HG03159 (cell line): ENCODE data around the gene NEU3.

Experiments
- ATAC-seq: cut with Tn5 transposase; IDR thresholded peaks from one replicate; pipeline ENCODE4 v1.9.1; 2021; ENCODE audit warnings: mild to moderate bottlenecking, moderate library complexity; ENCODE audit not compliant: unreplicated experiment

Gene NEU3

DNA sequence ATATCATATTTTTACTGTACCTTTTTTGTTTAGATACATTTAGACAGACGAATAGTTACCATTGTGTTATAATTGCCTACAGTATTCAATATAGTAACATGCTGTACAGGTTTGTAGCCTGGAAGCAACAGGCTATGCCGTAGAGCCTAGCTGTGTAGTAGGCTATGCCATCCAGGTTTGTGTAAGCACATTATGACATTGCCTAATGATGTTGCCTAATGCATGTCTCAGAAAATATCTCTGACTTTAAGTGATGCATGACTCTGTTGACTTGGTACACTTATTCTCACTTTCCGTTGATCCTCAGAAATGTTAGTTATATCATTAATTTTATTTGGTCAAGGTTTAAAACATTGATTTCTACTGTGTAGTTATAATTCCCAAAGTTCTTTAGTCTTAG lies 68.1 kb downstream of the NEU3 start:
- ATAC-seq, result no peak

DNA sequence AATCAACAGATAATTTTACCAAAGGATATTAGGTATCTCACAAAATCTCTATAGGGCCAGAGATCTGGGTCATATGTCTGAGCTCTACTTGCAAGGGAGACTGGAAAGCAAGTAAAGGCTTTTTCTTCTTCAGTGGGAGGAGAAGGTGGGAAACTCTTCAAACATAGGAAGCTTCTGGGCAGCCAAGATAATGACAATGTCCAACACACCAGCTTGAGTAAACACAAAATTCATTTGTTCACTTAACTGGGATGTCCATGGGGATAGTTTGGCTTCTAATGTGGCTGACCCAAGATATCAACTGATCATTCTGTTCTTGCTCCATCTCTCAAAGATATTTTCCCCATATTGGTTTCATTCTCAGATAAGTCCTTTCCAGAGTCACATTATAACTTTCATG lies 70.6 kb downstream of the NEU3 start:
- no peak for ATAC-seq

DNA sequence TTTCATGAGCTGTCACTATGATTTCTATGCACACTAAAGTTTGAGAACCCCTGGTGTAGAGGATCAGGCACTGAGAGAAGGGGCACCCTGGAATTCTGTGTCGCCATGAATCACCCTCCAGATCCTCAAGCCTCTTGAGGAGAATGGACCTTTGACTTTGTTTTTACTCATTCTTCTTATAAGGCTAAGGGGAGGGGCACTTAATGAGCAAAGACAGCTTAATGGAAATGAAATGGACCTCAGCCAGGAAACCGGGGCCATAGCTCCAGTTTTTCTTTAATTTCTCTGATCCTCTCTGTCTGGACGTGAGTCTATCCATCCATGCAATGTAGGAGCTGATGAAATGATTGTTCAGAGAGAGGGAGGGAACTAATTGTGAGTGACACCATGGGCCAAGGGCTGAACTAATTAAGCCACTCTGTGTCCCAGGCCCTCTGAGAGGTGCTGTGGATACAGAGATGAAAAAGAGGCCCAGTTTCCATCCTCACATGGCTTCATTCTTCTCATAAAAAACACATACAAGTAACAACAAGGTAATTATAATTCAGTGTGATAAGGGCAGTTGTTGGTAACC lies 75.1 kb downstream of the NEU3 start:
- no peak for ATAC-seq

DNA sequence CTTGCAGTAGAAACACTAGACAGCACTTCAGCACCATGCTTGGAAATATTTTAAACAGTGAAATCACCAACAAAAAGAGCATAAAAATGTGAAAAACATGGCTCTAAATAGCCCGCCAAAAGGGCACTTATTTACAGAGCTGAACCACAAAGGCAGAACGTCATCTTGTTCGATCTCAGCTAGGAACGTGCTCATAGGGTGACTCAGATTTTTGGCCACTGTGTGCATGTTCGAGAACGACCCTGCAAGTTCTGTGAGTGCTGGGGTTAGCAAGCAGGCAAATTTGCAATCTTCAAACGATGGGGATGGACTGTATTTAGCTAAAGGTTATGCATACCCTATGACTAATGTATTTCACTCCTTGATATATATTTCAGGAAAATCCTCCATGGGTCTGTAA lies 77.3 kb downstream of the NEU3 start:
- no peak for ATAC-seq
